Kidney epithelial cell (primary cell): ENCODE measurements around the gene C4BPA. TPM values are rescaled to one million over a fixed set of nuclear protein-coding genes. Genes with fewer than 3 reads are reported as not detected.

ENCODE experiments used
- DNase-seq: peaks from one replicate; pipeline ENCODE4 v3.0.0-alpha.2; 2010; ENCODE audit warnings: low read depth
- H3K27me3 ChIP-seq: 2 replicates; pipeline ENCODE4 v1.6.0; 2011; ENCODE audit warnings: low read length; ENCODE audit not compliant: control insufficient read depth, insufficient read depth
- H3K36me3 ChIP-seq: 2 replicates; pipeline ENCODE4 v1.5.1; 2011; ENCODE audit warnings: low read length; ENCODE audit not compliant: control insufficient read depth, insufficient read depth
- H3K4me3 ChIP-seq: 2 replicates; pipeline ENCODE4 v1.5.1; 2011; ENCODE audit warnings: low read depth, mild to moderate bottlenecking, control low read depth, low read length
- total RNA-seq: library from RNA; depleted of rRNA; stranded (reverse); fragments of >200 nt; gene quantifications from 2 replicates; pipeline ENCODE4 v1.2.3, GENCODE V29; 2015
- TF ChIP-seq, protein P1 (sequence below): IDR thresholded peaks from 2 replicates; pipeline ENCODE4 v1.5.1; 2011; ENCODE audit warnings: mild to moderate bottlenecking, moderate library complexity, low read length, control low read depth, inconsistent platforms; ENCODE audit not compliant: insufficient read depth, poor library complexity, severe bottlenecking

Gene C4BPA
- total RNA-seq, 1 donor from 2014 or later, result not detected

DNA sequence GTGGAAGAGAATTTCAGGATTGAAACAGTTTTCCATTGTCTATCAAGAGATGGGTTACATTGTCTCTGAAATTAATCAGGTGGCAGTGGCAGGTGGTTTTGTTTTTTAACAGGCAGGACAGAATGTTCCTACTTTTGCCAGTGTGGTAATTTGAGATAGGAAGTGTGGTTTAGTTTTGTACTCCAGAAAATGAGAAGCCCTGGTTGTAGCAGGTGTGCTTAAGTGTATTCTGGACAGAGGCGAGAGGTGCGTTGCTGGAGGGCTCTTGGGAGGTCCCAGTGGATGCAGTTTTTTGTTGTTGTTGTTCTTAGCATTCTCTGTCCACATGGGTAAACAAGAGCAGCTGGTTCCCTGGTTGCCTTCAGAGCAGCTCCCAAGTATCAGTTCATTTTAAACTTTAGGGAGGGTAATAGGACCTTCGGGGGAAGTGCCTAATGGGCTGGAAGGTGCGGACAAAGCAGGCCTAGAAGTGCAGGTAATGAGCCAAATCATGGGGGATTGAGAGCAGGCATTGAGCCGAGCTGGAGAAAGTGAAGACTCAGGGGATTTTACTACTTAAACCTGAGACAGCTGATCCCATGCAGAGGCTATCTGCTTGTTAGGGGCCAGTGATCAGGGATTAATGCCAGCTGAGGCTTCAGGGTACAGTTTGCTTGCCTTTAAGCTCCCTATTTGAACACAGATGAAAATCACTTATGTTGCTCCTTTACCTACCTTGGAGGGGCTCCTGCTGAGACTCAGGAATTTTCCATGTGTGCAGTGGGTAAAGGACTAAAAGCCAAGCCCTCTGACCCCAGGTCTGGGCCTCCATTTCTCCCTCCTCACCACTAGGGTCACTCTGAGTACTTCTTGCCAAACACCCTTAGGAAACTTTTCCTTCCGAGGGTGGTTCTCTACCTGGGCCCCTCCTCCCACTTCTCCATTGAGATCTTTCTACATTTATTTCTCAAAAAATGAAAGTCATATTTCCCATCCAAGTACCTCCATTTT, 44.9 kb upstream of the C4BPA start:
- Histone ChIP-seq H3K36me3 (peaks cover 2% of the 10 kb centered on the region), H3K27me3 (no peaks in the 10 kb centered on the region), H3K4me3 (no peak overlapping the region)
- DNase-seq, result no peak
- TF ChIP-seq, protein P1, sequence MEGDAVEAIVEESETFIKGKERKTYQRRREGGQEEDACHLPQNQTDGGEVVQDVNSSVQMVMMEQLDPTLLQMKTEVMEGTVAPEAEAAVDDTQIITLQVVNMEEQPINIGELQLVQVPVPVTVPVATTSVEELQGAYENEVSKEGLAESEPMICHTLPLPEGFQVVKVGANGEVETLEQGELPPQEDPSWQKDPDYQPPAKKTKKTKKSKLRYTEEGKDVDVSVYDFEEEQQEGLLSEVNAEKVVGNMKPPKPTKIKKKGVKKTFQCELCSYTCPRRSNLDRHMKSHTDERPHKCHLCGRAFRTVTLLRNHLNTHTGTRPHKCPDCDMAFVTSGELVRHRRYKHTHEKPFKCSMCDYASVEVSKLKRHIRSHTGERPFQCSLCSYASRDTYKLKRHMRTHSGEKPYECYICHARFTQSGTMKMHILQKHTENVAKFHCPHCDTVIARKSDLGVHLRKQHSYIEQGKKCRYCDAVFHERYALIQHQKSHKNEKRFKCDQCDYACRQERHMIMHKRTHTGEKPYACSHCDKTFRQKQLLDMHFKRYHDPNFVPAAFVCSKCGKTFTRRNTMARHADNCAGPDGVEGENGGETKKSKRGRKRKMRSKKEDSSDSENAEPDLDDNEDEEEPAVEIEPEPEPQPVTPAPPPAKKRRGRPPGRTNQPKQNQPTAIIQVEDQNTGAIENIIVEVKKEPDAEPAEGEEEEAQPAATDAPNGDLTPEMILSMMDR, result no peak

DNA sequence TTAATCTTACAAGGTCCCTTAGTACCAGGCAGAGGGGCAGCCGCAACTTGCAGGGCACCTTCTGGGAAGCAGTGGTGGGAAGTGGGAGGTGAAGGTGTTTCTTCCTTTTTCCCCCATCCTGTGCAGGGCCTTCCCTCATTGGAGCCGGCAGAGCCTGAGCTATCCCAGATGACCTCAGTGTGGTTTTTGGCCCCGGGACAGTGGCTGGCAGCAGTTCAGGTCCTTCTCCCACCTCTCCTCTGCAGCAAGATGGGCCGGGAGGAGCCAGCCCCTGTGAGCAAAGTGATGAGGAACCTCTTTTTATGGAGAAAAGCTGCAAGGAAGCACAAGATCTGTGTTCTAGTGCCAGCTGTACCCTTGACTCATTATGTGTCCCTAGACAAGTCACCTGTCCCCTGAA, 44.2 kb upstream of the C4BPA start:
- peaks cover 2% of the 10 kb centered on the region for H3K36me3 ChIP-seq
- H3K4me3 ChIP-seq, result no peak overlapping the region
- H3K27me3 ChIP-seq, result no peaks in the 10 kb centered on the region
- no peak for DNase-seq
- TF ChIP-seq, protein P1, result no peak

DNA sequence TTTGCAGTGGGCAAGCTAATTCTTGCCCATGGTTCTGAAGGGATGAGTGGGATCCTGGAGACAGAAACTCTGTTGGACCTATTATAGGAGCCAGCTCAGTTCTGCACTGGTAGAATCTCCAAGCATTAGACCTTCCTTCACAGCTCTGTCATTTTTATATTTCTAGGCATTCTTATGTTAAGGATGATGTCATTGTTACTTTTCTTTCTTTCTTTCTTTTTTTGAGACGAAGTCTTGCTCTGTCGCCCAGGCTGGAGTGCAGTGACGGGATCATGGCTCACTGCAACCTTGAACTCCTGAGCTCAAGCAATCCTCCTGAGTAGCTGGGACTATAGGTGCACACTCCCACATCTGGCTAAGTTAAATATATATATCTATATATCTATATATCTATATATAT, 43.4 kb upstream of the C4BPA start:
- Histone ChIP-seq H3K4me3 (no peak overlapping the region), H3K27me3 (no peaks in the 10 kb centered on the region), H3K36me3 (peaks cover 3% of the 10 kb centered on the region)
- TF ChIP-seq, protein P1, result no peak
- DNase-seq, result no peak

DNA sequence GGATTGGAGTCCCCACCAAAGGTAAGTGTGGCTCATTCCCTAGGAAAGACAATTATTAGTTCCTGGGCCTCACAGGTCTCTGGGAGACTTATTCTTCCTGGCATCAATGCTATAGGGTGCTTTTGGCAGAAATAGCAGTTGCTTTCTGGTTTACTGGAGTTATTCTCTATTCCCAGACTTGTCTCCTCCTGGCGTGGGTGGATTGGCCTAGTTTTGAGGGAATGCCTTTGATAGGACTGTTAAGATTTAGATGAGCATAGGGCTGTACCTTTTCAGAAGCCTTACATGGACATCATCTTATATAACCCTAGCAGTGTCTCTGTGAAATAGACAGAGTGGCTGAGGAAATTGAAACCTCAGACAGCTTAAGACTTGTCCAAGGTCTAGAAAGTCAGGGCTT, 42.0 kb upstream of the C4BPA start:
- H3K27me3 ChIP-seq, result no peaks in the 10 kb centered on the region
- TF ChIP-seq, protein P1, result no peak
- peaks cover 3% of the 10 kb centered on the region for H3K36me3 ChIP-seq
- H3K4me3 ChIP-seq, result no peak overlapping the region
- DNase-seq, result no peak

DNA sequence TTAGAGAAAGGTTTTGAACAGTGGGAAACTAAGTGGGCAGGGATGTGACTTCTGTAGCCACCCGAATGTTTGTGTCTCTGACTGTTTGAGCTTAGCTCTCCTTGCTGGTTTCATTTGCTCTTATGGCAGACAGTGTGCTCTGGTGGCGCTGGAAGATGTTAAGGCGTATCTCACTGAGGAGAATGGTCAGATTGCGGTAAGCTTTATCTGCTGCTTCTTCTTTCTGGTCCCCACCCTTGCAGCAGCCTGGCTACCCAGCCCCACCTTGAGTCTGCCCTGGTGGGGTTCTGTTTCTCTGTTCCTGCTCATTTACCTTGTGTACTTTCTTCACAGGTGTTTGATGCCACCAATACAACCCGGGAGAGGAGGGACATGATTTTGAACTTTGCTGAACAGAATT, 41.0 kb upstream of the C4BPA start:
- Histone ChIP-seq H3K4me3 (no peak overlapping the region), H3K27me3 (no peaks in the 10 kb centered on the region), H3K36me3 (peaks cover 3% of the 10 kb centered on the region)
- TF ChIP-seq, protein P1, result no peak
- DNase-seq, result no peak
